Measurements from ENCODE around the gene WDR73. TPM values are rescaled to one million over a fixed set of nuclear protein-coding genes. Genes with fewer than 3 reads are reported as not detected.

The WDR73 gene
- total and polyA plus RNA-seq, 2 donors (not counting 3 experiments of a cell fraction or from before 2014, with no cell fraction given): 29.0 to 29.1 TPM

GRCh38 chr15:84647726-84648125, 6.4 kb downstream of the WDR73 start:
- no peak overlapping the region for H3K9ac ChIP-seq (replicated peaks; ENCODE audit: extremely low read depth, insufficient read depth, low read length)
- FAIRE-seq: no peak
- peaks cover 8% of the 10 kb centered on the region for H3K79me2 ChIP-seq (ENCODE audit: control insufficient read depth, insufficient read depth, low read length)
- TF ChIP-seq MYC (IDR thresholded peaks at IDR 0.05; ENCODE audit: low read depth, low read length): no peak
- TF ChIP-seq GATA2 (IDR thresholded peaks at IDR 0.05; ENCODE audit: insufficient read depth, insufficient read length, low read depth, low read length): no peak
- TF ChIP-seq POLR2AphosphoS5 (IDR thresholded peaks at IDR 0.05; ENCODE audit: insufficient read depth, low read depth, low read length): no peak
- TF ChIP-seq FOS (IDR thresholded peaks at IDR 0.05; ENCODE audit: borderline replicate concordance, insufficient read depth, low read length): no peak
- TF ChIP-seq CTCF (IDR thresholded peaks at IDR 0.05; ENCODE audit: extremely low read depth in 1 of 2, insufficient read depth in 1 of 2, low read depth in 1 of 2, low read length in 2 of 2): no peak
- TF ChIP-seq MAX (IDR thresholded peaks at IDR 0.05; ENCODE audit: insufficient read depth, insufficient read length): no peak
- TF ChIP-seq JUN (IDR thresholded peaks at IDR 0.05; ENCODE audit: borderline replicate concordance, insufficient read depth, insufficient read length, low read depth): no peak
- TF ChIP-seq EZH2 (IDR thresholded peaks at IDR 0.05; ENCODE audit: borderline replicate concordance, low read depth, low read length, severe bottlenecking): no peak
- TF ChIP-seq POLR2A (IDR thresholded peaks at IDR 0.05; ENCODE audit: low read depth, low read length): no peak
- no peaks in the 10 kb centered on the region for H3K9me1 ChIP-seq (replicated peaks; ENCODE audit: control insufficient read depth, extremely low read depth, insufficient read depth, low read length)
- CTCF ChIA-PET: interaction anchor here (1.2 kb wide), 1 partner anchor 48 kb away, joined by 4 read pairs; no protein-coding TSS in a partner anchor
- no peak overlapping the region for H2AFZ ChIP-seq (ENCODE audit: low read depth, low read length)
- no peaks in the 10 kb centered on the region for H3K27me3 ChIP-seq (ENCODE audit: control insufficient read depth in 2 of 2, insufficient read depth in 2 of 2, low read length in 2 of 2)
- DNase-seq (ENCODE audit: low read depth, low spot score): no peak
- peaks cover 24 to 39% of the 10 kb centered on the region in 2 experiments for H3K36me3 ChIP-seq (ENCODE audit: control insufficient read depth in 2 of 2, extremely low read depth in 1 of 2, insufficient read depth in 2 of 2, low read length in 2 of 2)
- POLR2A ChIA-PET: no interaction called here
- dilution Hi-C loops (cut with MboI; ENCODE audit: extremely low pct_ligation_motif_present, low sequenced_read_pairs): no loop called here
- no peaks in the 10 kb centered on the region for H3K9me3 ChIP-seq (replicated peaks; ENCODE audit: control insufficient read depth, insufficient read depth, low read length)
- H3K4me1 ChIP-seq (ENCODE audit: control insufficient read depth, extremely low read depth, insufficient read depth, low read length): peaks cover 6% of the 10 kb centered on the region
- BruUV-seq (replicated peaks): no TSS peak
- H3K27ac ChIP-seq (ENCODE audit: insufficient read depth, low read depth, low read length): no peak overlapping the region
- H3K4me3 ChIP-seq (replicated peaks in 1 of 3; ENCODE audit: insufficient read depth in 1 of 3, low read depth in 1 of 3, low read length in 3 of 3): no peak overlapping the region
- no peak overlapping the region for H3K4me2 ChIP-seq (ENCODE audit: insufficient read depth, low read length)
- intact Hi-C loops (cut with micrococcal nuclease): no loop called here
- no peaks in the 10 kb centered on the region for H4K20me1 ChIP-seq (replicated peaks; ENCODE audit: control insufficient read depth, extremely low read depth, insufficient read depth, low read length)
